Testis (tissue), 3 donors: ENCODE results near the gene FGGY. TPM values are rescaled to one million over a fixed set of nuclear protein-coding genes. Genes with fewer than 3 reads are reported as not detected.

Experiments used
- DNase-seq: peaks from one replicate; pipeline ENCODE4 v3.0.0-alpha.2; 2019
- H3K27ac ChIP-seq, 2 donors: fragments of 200-600 bp; sonication (generic); one replicate each; pipeline ENCODE4 v1.5.1; 2019
- H3K27me3 ChIP-seq: fragments of 200-600 bp; sonication (generic); one replicate; pipeline ENCODE4 v1.5.1; 2019
- H3K36me3 ChIP-seq: fragments of 200-600 bp; sonication (generic); one replicate; pipeline ENCODE4 v1.5.1; 2017; ENCODE audit warnings: low read depth; ENCODE audit errors: missing control alignments
- H3K4me1 ChIP-seq: fragments of 200-600 bp; sonication (generic); one replicate; pipeline ENCODE4 v1.5.1; 2019
- H3K4me3 ChIP-seq, 2 donors: fragments of 200-600 bp; sonication (generic); one replicate each; pipeline ENCODE4 v1.5.1; 2017 to 2019
- H3K9me3 ChIP-seq: fragments of 200-600 bp; sonication (generic); one replicate; pipeline ENCODE4 v1.5.1; 2017
- CTCF ChIP-seq, 3 experiments: fragments of 450-650 bp in 2 of 3; fragments of 200-600 bp in 1 of 3; sonication (generic) in 1 of 3; IDR thresholded peaks; one replicate each; pipeline ENCODE4 v1.5.1; 2016 to 2019; ENCODE audit warnings: antibody characterized with exemption in 3 of 3, mild to moderate bottlenecking in 2 of 3, moderate library complexity in 1 of 3
- POLR2A ChIP-seq: fragments of 450-650 bp; IDR thresholded peaks from one replicate; pipeline ENCODE4 v1.6.1; 2017; ENCODE audit warnings: antibody characterized with exemption, mild to moderate bottlenecking, moderate library complexity
- WGBS, 2 donors: methylation state at CpG; one replicate each; pipeline ENCODE4 v1.1.5; 2018; 5-methylcytosine and 5-hydroxymethylcytosine counted together
- intact Hi-C: fragments of 100-400 bp; cut with DNase I; formaldehyde crosslinking; loops from one replicate; pipeline ENCODE4 v1.15.1; 2023; ENCODE audit warnings: low total_unique reads
- polyA plus RNA-seq: library from polyadenylated mRNA; stranded (reverse); fragments of 350-450 nt; fragmentation: Illumina TruSeq; extraction: RNeasy Lipid Tissue Mini Kit (QIAGEN cat#74804); gene quantifications from one replicate; pipeline ENCODE4 v1.2.3, GENCODE V29; 2014; ENCODE audit warnings: low read depth, low replicate concordance; ENCODE audit not compliant: insufficient read depth
- total RNA-seq, 2 donors: library from RNA; depleted of rRNA; stranded (reverse); fragments of >200 nt; gene quantifications; one replicate each; pipeline ENCODE4 v1.2.3, GENCODE V29; 2016

The FGGY gene
- total and polyA plus RNA-seq, 3 donors from 2014 or later: 14.6 to 32.8 (median 32.3) TPM

- 85 to 87% methylated on average over 5 of the region's 5 CpGs for WGBS, 2 donors
- Histone ChIP-seq H3K27ac (no peak overlapping the region), H3K9me3 (no peaks in the 10 kb centered on the region), H3K27me3 (no peaks in the 10 kb centered on the region), H3K4me1 (no peaks in the 10 kb centered on the region), H3K4me3 (no peak overlapping the region), H3K36me3 (no peaks in the 10 kb centered on the region)
- intact Hi-C loops: no loop called here
- no peak for TF ChIP-seq POLR2A
- no peak for TF ChIP-seq CTCF (IDR thresholded peaks at IDR 0.05)
- DNase-seq: no peak
Measured at GRCh38 chr1:59310549-59311250, 13.8 kb downstream of the FGGY start.

- no peak overlapping the region for H3K27ac ChIP-seq
- H3K9me3 ChIP-seq: no peaks in the 10 kb centered on the region
- no peaks in the 10 kb centered on the region for H3K27me3 ChIP-seq
- no peak overlapping the region for H3K4me3 ChIP-seq
- intact Hi-C loops: no loop called here
- no peaks in the 10 kb centered on the region for H3K36me3 ChIP-seq
- no peak for DNase-seq
- WGBS, 2 donors: 89 to 93% methylated on average over 2 of the region's 2 CpGs
- no peak for TF ChIP-seq POLR2A
- no peak for TF ChIP-seq CTCF (IDR thresholded peaks at IDR 0.05)
- H3K4me1 ChIP-seq: no peaks in the 10 kb centered on the region
Measured at GRCh38 chr1:59314776-59315528, 18.1 kb downstream of the FGGY start.

- intact Hi-C loops: no loop called here
- Histone ChIP-seq H3K4me3 (no peak overlapping the region), H3K36me3 (no peaks in the 10 kb centered on the region), H3K9me3 (no peaks in the 10 kb centered on the region), H3K4me1 (no peaks in the 10 kb centered on the region), H3K27ac (no peak overlapping the region), H3K27me3 (no peaks in the 10 kb centered on the region)
- no peak for TF ChIP-seq POLR2A
- TF ChIP-seq CTCF (IDR thresholded peaks at IDR 0.05): no peak
- DNase-seq: no peak
- 86 to 90% methylated on average over 7 of the region's 7 CpGs for WGBS, 2 donors
Measured at GRCh38 chr1:59315529-59316463, 18.9 kb downstream of the FGGY start.

- H3K4me3 ChIP-seq: no peak overlapping the region
- intact Hi-C loops: no loop called here
Measured at GRCh38 chr1:59316497-59317128, 19.7 kb downstream of the FGGY start.

More at GRCh38 chr1:59316497-59317128, 19.7 kb downstream of the FGGY start:
- DNase-seq: no peak
- H3K4me1 ChIP-seq: no peaks in the 10 kb centered on the region
- no peaks in the 10 kb centered on the region for H3K27me3 ChIP-seq
- no peak for TF ChIP-seq POLR2A
- no peak for TF ChIP-seq CTCF (IDR thresholded peaks at IDR 0.05)
- no peaks in the 10 kb centered on the region for H3K36me3 ChIP-seq
- no peak overlapping the region for H3K27ac ChIP-seq
- whole genome bisulfite sequencing, 2 donors: 55 to 67% methylated on average over 6 of the region's 6 CpGs
- no peaks in the 10 kb centered on the region for H3K9me3 ChIP-seq
